ENCODE results near the gene NIBAN1. TPM values are rescaled to one million over a fixed set of nuclear protein-coding genes. Genes with fewer than 3 reads are reported as not detected.

NIBAN1 gene
- total RNA-seq, 1 donor from 2014 or later, result 2.8 TPM

DNA sequence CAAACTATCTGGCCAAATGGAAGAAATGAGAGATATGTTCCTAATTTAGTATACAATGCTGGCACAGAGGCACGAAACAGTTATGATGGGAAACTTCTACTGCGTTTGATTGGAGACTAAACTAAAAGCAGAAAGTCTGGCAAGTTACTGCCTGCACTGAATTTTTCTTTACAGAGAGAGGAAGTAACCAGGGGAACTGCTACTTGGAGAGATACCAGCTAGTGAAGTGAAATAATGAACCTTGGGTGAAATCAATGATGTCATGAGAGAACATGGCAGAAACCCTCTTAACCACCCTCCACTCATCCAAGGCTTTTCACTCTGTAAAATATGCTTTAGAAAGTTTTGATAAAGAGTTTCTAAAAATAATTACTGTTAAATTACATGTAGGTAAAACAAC, 29.3 kb downstream of the NIBAN1 start:
- DNase-seq, result no peak

DNA sequence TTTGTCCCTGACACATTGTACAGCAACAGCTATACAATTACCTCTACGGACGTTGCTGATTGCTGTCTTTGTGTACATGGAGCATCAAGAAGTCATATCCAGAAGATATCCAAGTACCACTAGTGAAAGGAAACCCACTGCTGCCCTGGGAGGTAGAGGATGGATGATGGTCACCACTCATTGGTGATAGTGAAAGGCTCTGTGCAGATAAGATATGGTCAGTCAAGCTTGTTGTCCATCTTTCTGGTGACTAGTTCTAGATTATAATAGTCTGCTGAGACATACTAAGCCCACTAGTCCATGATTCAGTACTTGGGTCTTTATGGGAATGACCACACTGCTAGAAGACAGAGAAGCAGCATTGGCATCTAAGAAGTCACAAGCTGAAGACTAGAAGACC, 30.3 kb downstream of the NIBAN1 start:
- no peak for DNase-seq

DNA sequence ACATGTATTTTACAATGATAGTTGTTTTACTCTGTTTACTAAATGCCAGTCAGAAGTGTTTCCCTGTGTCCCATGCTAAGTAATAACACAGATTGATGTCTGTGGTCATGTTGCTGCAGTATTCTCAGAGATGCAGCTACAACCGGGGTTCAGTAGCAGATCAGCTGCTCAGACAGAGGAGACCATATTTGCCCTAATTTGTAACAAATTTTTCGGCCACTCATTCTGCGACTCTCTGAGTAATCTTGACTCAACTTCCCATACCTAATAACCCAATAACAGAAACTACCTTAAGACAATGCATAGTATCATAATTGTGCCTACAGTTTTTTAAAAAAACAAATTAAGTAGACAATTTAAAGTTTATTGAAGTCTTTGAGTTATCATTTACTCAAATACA, 32.6 kb downstream of the NIBAN1 start:
- no peak for DNase-seq

DNA sequence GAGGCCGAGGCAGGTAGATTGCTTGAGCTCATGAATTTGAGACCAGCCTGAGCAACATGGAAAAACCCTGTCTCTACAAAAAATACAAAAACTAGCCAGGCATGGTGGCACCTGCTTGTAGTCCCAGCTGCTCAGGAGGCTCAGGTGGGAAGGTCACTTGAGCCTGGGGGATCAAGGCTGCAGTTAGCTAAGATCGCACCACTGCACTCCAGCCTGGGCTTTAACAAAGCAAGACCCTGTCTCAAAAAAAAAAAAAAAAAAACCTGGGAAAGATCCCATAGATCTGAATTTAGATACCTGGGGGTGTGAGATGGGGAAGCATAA, 32.9 kb downstream of the NIBAN1 start:
- no peak for DNase-seq

DNA sequence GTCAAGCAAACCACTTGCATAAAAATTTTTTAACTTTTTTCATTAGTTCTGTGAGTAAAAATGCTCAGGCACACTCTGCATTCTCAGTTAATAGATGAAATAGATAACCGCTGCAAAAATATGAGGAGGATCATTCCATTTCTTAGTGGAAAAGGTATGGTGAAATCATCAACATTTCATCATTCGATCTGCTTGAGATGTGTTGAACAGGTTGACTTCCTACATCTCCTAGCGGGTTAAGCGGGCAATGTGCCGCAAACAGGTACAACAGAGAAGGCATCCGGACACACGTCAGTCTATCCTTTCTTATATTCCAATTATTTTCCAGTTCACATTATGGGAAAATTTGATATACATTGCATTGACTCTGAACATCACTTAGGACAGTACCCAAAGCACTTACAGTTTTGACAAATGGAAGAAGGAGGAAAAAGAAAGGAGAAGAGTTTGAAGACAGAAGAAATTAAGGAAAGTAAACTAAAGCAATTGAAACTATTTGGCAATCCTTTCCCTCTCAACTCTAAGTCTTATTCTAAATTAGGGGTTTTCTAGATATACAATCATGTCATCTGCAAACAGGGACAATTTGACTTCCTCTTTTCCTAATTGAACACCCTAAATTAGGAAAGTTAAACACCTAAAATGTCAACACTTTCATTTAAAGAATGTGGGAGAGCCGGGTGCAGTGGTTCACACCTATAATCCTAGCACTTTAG, 33.5 kb downstream of the NIBAN1 start:
- no peak for DNase-seq

DNA sequence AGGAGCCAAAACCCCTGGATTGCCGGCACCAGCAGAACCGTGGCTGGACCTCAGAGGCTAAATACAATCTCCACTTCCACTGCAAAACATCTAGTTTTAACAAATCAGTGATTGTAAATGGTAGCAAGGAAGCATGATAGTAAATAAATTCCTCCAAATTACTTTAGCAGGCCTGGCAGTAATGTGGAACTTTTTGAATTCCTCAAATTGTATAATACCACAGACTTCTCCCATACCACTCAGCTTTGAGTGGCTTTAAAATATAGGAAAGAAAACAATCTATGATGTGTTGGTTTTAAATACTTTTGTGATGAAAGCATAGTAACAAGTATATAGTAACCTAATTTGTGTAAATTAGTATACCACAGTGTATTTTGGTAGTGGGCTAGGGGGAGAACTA, 34.1 kb downstream of the NIBAN1 start:
- DNase-seq, result no peak

DNA sequence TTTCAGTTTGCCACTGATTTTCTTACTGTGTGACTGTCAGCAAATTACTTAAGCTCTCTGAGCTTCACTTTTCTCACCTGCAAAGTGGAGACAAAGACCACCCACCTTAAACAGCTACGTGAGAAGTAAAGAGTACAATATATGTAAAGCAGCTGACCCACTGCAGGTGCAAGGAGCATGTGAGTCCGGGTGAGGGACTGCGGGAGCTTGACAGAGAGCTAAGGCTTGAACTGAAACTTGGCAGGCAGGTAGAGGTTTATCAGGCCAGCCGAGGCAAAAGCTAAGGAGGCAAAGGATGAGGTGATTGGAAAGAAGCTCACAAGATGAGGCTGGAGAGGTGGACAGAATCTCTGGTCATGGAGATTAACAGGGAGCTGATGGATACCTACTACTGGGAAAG, 36.6 kb downstream of the NIBAN1 start:
- DNase-seq, result no peak

DNA sequence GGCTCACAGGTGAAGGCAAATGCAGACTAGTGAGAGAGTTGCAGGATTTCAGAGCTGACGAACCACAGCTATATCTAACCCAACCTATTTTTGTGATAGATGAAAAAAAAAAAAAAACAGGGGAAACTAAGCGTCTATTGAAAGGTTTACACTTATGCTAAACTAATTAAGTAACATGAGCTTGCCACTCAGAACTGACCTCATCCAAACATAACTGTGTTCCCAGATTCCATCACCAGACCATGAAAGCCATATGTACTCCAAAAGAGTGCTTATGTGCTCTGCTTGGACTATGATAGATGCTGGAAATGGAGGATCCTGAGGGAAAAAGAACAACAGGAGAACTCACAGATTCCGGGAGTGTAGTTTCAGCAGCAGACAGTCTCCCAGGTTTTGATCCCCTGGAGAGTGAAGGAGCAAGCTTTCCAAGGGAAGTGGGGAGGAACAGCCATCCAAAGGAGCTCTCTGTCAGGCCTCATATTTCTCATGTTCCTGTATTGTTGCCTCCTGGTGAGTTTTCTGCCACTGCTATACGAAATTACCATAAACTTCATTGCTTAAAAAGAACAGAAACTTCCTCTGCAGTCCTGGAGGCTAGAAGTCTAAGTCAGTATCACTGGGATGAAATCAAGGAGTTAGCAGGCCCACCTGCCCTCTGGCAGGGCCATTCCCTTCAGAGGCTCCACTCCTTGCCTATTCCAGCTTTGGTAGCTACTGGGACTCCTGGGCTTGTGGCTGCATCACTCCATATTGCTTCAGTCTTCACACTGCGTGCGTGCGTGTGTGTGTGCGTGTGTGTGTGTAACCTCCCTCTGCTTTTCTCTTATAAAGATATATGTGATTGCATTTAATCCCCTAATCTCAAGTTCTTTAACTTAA, 38.1 kb downstream of the NIBAN1 start:
- no peak for DNase-seq

DNA sequence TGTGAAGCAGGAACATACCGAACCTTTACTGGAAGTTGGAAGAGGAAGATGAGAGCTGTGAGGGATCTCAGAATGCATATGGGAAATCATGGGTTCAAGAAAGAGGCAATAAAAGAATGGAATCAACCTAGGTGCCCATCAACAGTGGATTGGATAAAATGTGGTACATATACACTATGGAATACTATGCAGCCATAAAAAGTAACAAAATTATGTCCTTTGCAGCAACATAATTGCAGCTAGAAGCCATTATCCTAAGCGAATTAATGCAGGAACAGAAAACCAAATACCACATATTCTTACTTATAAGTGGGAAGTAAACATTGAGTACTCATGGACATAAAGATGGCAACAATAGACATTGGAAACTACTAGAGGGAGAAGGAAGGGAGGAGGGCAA, 40.4 kb downstream of the NIBAN1 start:
- no peak for DNase-seq

DNA sequence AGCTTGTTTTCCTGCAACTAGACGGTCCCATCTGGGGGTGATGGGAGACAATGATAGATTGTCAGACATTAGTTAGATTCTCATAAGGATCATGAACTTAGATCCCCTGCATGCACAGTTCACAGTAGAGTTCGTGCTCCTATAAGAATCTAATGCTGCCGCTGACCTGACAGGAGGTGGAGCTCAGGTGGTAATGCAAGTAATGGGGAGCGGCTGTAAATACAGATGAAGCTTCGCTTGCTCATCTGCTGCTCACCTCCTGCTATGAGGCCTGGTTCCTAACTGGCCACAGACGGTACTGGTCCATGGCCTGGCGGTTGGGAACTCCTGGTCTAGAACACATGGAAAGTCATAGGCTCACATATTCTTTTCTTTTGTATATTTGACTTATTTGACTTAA, 42.0 kb downstream of the NIBAN1 start:
- no peak for DNase-seq

DNA sequence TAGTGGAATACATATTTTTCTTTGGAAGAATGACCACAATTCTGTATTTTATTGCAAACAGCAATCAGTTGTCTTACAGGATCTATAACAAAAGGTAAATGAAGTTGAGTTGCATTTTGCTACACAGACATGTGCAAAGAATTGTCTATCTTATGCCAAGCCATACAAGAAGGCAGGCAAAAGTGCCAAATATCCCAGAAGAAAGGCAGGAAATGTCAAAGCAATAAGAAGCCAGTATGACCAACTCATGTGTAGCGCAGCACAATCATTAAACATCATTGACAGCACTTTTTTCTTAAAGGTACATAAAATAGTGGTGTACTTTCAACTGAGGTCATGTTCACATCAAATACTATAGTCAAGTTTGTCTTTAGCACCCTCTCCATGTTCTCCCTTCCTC, 42.7 kb downstream of the NIBAN1 start:
- no peak for DNase-seq

DNA sequence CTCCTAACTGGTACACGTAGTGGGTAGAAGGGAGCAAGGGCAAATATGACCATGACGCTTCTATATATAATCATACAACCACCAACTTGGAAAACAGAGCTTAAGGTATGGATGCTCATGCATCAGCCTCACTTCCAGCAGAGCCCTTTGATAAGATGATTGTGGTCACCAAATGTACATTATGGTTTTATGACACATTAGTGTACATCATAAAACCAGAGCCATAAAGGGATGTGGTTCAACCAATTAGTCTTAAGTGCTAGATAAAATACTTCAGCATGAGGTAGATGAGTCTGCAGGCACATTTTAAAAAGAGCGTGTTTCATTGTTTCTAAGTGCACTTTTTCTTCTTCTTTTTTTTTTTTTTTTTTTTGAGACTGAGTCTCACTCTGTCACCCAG, 43.7 kb downstream of the NIBAN1 start:
- DNase-seq, result no peak

DNA sequence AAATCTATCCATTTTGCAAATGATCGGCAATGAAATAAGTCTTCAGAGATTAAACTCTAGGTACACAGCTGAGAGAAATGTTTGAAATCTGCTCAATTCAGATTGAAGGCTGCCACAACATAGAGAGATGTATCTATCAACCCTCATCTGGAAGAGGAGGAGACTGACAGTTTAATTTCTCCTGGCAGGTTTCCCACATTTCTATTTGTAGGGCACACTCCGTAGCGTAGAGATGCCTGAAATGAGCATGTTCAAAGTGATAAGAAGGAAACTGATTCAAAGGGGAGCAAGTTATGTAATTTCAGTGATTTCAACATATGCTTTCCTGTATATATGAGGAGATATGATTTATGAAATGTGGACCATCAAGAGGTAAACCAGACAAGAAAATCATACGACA, 44.1 kb downstream of the NIBAN1 start:
- DNase-seq, result no peak

DNA sequence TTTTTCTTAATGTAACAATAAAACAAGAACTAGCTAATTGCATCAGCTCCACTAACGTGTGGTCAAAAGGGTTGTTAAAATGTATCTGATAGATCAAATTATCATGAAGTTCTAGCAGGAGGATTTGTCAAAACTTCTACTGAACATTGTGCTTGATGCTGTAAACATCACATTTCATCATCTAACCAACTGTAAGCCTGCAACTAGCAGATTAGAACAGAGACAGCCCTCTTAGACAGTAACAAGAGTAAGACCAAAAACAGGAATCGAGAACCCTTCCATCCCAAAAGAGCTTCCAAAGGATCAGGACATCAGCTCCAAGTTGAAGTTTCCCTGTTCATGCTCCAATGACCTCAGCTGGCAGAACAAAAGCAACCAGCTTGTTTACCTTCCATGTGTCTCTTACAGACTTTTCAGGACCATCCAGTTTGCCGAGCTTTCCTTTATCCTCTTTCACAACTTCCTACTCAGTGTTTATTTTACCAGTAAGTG, 44.6 kb downstream of the NIBAN1 start:
- DNase-seq, result no peak

DNA sequence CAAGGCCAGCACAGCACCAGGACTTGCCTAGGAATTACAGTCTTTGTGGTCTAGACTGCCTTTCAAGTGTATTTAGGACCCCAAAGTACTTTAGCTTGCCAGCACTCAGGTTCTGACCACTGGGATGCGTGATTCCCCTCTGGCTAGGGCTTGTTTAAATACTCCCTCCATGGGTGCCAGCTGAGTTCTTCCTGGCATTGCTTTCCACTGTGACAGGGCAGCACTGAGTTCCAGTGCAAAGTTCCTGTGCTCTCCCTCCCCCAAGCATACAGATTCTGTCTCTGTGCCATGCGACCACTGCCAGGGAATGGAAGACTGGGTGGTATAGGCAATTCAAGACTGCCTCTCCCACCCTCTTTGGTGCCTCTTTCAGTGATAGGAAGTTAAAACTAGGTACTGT, 45.9 kb downstream of the NIBAN1 start:
- DNase-seq, result no peak

Small RNAs within 50 kb of the gene (small RNA-seq; reads per million reads assigned to genes)
- not detected for gene RNA5SP72

Other genes starting within 250 kb of the NIBAN1 start
- 82.8 TPM for gene EDEM3, start 219.7 kb downstream of the NIBAN1 start, total RNA-seq
- 143 TPM for gene RNF2, start 71.0 kb upstream of the NIBAN1 start, total RNA-seq
- 20.6 TPM for gene TRMT1L, start 182.4 kb upstream of the NIBAN1 start, total RNA-seq
- 61.3 TPM for gene SWT1, start 182.7 kb upstream of the NIBAN1 start, total RNA-seq

All from occipital lobe (tissue), 3 donors.